Erythroblast (primary cell): Measurements from ENCODE around the gene SEC14L6.

ENCODE experiments used
- GATA1 ChIP-seq: IDR thresholded peaks from 2 replicates; pipeline ENCODE4 v1.6.1; 2011; ENCODE audit warnings: low read depth, mild to moderate bottlenecking, control low read depth, low read length, moderate library complexity
- POLR2A ChIP-seq: IDR thresholded peaks from 2 replicates; pipeline ENCODE4 v1.6.1; 2011; ENCODE audit warnings: mild to moderate bottlenecking, low read length

GRCh38 chr22:30531651-30532608, 14.6 kb downstream of the SEC14L6 start:
- no peak for TF ChIP-seq POLR2A
- TF ChIP-seq GATA1: no peak
